Measurements from ENCODE around the gene IL18BP. TPM values are rescaled to one million over a fixed set of nuclear protein-coding genes. Genes with fewer than 3 reads are reported as not detected.

The IL18BP gene
- total RNA-seq = 0.95 and 1.2 TPM in 2 replicates

GRCh38 chr11:71998649-71999310 is at the start of gene IL18BP:
Gene IL18BP, plus strand, starts transcription at chr11:71998909. Its CDS starts 1,076 bp downstream, at chr11:71999985.

Other genes with a start within 250 kb of the IL18BP start
- gene DEFB108B, start 165.7 kb upstream of the IL18BP start, total RNA-seq = not detected in 2 replicates
- not detected in 2 replicates for gene DEFB131B, start 120.5 kb upstream of the IL18BP start, total RNA-seq
- gene XNDC1N, start 70.3 kb upstream of the IL18BP start, total RNA-seq = 7.0 and 10.1 TPM in 2 replicates
- gene RNF121, start 69.9 kb upstream of the IL18BP start, total RNA-seq = 14.4 and 23.4 TPM in 2 replicates
- 105 and 106 TPM in 2 replicates for gene NUMA1, start 81.6 kb downstream of the IL18BP start, total RNA-seq
- gene LRRC51, start 81.9 kb downstream of the IL18BP start, total RNA-seq = 5.2 and 8.0 TPM in 2 replicates
- gene LAMTOR1, start 104.4 kb downstream of the IL18BP start, total RNA-seq = 164 and 204 TPM in 2 replicates
- gene TOMT, start 107.0 kb downstream of the IL18BP start, total RNA-seq = not detected in 2 replicates
- 43.7 and 71.2 TPM in 2 replicates for gene ANAPC15, start 113.8 kb downstream of the IL18BP start, total RNA-seq
- 11.0 and 19.8 TPM in 2 replicates for gene FOLR3, start 136.8 kb downstream of the IL18BP start, total RNA-seq
- not detected in 2 replicates for gene FOLR1, start 193.2 kb downstream of the IL18BP start, total RNA-seq
- gene FOLR2, start 217.9 kb downstream of the IL18BP start, total RNA-seq = not detected in 2 replicates
- 31.4 and 33.3 TPM in 2 replicates for gene INPPL1, start 225.9 kb downstream of the IL18BP start, total RNA-seq
- gene PHOX2A, start 245.3 kb downstream of the IL18BP start, total RNA-seq = not detected in 2 replicates

Measured in hair follicular keratinocyte (primary cell).